Astrocyte of the spinal cord (primary cell): ENCODE results near the gene FEN1.
A peak's percentile ranks its signal among the peaks of the same experiment; 100 is the strongest.

Experiments used
- DNase-seq: peaks from one replicate; pipeline ENCODE4 v3.0.0; 2011; ENCODE audit warnings: low read depth, low spot score
- H3K4me3 ChIP-seq: 2 replicates; pipeline ENCODE4 v1.5.1; 2011; ENCODE audit warnings: low read depth, mild to moderate bottlenecking, low read length, moderate library complexity
- in situ Hi-C: cut with HindIII; loops from 2 replicates; pipeline ENCODE4 v1.10.0; 2017; ENCODE audit warnings: low sequenced_read_pairs
- TF ChIP-seq, protein P1 (sequence below): IDR thresholded peaks from 2 replicates; pipeline ENCODE4 v1.5.1; 2012; ENCODE audit warnings: low read depth, mild to moderate bottlenecking, low read length, inconsistent platforms

The FEN1 gene, protein sequence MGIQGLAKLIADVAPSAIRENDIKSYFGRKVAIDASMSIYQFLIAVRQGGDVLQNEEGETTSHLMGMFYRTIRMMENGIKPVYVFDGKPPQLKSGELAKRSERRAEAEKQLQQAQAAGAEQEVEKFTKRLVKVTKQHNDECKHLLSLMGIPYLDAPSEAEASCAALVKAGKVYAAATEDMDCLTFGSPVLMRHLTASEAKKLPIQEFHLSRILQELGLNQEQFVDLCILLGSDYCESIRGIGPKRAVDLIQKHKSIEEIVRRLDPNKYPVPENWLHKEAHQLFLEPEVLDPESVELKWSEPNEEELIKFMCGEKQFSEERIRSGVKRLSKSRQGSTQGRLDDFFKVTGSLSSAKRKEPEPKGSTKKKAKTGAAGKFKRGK

DNA sequence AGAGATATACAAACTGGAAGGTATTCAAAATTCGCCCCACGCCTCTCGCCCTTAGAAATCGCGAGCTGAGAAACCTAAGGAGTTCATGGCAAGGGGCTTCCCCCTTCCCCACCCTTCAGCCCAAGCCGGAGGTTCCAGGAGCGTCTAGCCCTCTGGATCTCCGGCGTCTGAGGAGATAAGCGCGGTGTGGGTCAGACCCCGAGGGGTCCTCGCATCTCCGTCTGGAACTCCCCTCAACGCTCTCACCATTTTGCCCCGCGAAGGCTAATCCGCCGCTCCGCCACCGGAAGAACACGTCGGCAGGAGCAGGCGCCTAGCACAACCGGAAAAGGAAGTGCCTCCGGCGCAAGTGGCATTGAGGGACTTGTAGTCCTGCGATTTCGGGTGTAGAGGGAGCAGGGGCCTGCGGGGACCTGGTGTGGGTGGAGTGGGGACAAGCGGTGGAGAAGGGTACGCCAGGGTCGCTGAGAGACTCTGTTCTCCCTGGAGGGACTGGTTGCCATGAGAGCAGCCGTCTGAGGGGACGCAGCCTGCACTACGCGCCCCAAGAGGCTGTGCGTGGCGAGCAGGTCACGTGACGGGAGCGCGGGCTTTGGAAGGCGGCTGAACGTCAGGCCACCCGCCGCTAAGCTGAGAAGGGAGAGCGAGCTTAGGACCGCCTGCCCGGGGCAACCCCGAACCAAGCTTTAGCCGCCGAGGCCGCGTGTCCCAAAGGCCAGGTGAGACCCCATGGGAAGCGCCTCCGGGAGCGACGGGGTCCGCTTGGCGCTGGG lies at the start of gene FEN1, which contains the start of gene TMEM258:
TSS of gene FEN1 (plus strand) at position 602 of the 773 bp plus-strand sequence. CDS start 2,451 bp downstream, outside the sequence.
TSS of gene TMEM258 (minus strand) at position 290 of the 773 bp plus-strand sequence. CDS start at position 249, 41 bp downstream.
- TF ChIP-seq, protein P1, sequence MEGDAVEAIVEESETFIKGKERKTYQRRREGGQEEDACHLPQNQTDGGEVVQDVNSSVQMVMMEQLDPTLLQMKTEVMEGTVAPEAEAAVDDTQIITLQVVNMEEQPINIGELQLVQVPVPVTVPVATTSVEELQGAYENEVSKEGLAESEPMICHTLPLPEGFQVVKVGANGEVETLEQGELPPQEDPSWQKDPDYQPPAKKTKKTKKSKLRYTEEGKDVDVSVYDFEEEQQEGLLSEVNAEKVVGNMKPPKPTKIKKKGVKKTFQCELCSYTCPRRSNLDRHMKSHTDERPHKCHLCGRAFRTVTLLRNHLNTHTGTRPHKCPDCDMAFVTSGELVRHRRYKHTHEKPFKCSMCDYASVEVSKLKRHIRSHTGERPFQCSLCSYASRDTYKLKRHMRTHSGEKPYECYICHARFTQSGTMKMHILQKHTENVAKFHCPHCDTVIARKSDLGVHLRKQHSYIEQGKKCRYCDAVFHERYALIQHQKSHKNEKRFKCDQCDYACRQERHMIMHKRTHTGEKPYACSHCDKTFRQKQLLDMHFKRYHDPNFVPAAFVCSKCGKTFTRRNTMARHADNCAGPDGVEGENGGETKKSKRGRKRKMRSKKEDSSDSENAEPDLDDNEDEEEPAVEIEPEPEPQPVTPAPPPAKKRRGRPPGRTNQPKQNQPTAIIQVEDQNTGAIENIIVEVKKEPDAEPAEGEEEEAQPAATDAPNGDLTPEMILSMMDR, result no peak
- DNase-seq, result peak; percentile 95
- H3K4me3 ChIP-seq, result peak within 1 kb of the TSS; percentile 69
- in situ Hi-C loops, result no loop called here

DNA sequence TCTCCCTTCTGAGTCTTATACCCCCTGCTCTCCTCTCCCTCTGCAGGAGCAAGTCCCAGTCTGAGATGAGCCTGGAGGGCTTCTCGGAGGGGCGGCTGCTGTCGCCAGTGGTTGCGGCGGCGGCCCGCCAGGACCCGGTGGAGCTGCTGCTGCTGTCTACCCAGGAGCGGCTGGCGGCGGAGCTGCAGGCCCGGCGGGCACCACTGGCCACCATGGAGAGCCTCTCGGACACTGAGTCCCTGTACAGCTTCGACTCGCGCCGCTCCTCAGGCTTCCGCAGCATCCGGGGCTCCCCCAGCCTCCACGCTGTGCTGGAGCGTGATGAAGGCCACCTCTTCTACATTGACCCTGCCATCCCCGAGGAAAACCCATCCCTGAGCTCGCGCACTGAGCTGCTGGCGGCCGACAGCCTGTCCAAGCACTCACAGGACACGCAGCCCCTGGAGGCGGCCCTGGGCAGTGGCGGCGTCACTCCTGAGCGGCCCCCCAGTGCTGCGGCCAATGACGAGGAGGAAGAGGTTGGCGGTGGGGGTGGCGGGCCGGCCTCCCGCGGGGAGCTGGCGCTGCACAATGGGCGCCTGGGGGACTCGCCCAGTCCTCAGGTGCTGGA lies 49.1 kb upstream of the FEN1 start:
- TF ChIP-seq, protein P1, result no peak
- no peak for DNase-seq
- H3K4me3 ChIP-seq, result no peak overlapping the region
- in situ Hi-C loops, result no loop called here

DNA sequence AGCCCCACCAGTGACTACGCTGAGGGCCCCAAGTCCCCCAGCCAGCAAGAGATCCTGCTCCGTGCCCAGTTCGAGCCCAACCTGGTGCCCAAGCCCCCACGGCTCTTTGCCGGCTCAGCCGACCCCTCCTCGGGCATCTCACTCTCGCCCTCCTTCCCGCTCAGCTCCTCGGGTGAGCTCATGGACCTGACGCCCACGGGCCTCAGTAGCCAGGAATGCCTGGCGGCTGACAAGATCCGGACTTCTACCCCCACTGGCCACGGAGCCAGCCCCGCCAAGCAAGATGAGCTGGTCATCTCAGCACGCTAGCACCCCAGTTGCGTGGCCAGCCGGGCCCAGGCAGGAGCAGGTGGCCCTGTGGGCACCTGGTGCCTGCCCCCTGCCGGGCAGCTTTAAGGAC lies 48.5 kb upstream of the FEN1 start:
- H3K4me3 ChIP-seq, result no peak overlapping the region
- no peak for DNase-seq
- in situ Hi-C loops, result no loop called here
- TF ChIP-seq, protein P1, result no peak

DNA sequence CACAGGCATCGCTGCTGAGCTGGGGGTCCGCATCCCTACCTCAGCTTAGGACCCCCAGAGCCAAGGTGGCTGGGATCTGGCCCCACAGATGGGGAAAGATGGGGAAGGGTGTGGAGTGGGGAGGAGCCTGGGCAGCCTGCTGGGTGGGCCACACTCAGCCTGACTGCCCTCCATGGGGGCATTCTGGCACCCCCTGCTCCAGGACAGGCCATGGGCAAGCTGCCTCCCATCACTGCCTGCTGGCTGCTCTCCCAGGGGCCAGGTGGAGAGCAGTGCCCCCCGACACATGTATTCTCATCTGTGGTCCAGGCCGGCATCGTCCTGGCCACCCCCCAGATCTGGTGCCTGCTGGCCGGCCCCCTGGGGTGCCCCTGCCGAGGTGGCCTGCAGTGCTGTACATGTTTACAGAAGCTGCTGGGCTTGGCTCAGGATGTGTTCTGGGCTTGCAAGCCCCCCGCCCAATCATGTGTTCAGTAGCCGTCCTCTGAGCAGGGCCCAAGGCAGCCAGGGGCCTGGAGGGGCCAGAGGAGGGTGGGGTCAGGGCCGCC lies 48.0 kb upstream of the FEN1 start:
- in situ Hi-C loops, result no loop called here
- TF ChIP-seq, protein P1, result no peak
- no peak overlapping the region for H3K4me3 ChIP-seq
- DNase-seq, result no peak

DNA sequence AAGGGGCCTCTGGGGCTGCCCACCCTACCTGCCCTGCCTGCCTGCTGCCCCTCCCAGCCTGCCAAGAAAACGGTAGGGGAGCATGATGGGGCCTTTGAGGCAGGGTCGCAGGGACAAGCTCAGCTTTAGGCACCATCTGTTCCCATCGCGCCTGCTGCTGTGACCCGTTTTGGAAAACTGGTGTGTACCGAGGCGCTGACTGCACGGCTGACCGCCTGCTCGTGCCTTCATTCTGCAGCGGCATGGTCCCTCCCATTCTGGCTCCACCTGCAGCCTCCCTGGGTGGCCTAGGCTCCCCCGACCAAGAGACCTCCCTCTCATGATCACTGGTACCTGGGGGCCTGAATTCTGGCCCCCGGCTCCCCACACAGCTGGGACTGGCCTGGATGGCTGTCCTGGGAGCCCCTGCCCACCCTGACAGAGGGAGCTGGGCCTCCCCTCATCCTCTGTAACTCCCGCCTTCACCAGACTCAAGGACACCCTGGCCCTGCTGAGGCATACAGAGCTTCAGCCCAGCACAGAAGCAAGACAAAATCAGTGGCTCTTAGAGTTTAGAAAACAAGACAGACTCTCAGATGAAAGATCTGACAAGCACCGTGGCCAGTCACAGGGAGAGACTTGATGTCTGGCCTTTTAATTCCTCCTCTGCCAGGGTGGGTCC lies 46.8 kb upstream of the FEN1 start:
- in situ Hi-C loops, result no loop called here
- TF ChIP-seq, protein P1, result no peak
- H3K4me3 ChIP-seq, result no peak overlapping the region
- DNase-seq, result no peak
